GM12878 (cell line): Measurements from ENCODE around the gene GEMIN5. TPM values are rescaled to one million over a fixed set of nuclear protein-coding genes. Genes with fewer than 3 reads are reported as not detected.

Source experiments
- BMI1 ChIP-seq: fragments of 450-650 bp; IDR thresholded peaks from 2 replicates; pipeline ENCODE4 v1.6.1; 2016; ENCODE audit warnings: mild to moderate bottlenecking, moderate library complexity, borderline replicate concordance
- FOXM1 ChIP-seq: IDR thresholded peaks from 2 replicates; pipeline ENCODE4 v1.6.1; 2012; ENCODE audit warnings: low read depth, mild to moderate bottlenecking, inconsistent platforms, low read length, moderate library complexity
- IRF5 ChIP-seq: fragments of 450-650 bp; IDR thresholded peaks from 2 replicates; pipeline ENCODE4 v1.6.1; 2017; ENCODE audit warnings: borderline replicate concordance
- MEF2B ChIP-seq: fragments of 450-650 bp; IDR thresholded peaks from 2 replicates; pipeline ENCODE4 v1.6.1; 2018; ENCODE audit warnings: mild to moderate bottlenecking, moderate library complexity; ENCODE audit not compliant: partially characterized antibody, poor library complexity, severe bottlenecking
- PRDM15 ChIP-seq: fragments of 450-650 bp; formaldehyde crosslinking; IDR thresholded peaks from 2 replicates; pipeline ENCODE4 v1.4.0; 2020; ENCODE audit warnings: mild to moderate bottlenecking, moderate library complexity
- SUZ12 ChIP-seq: fragments of 200-600 bp; sonication (generic); IDR thresholded peaks from one replicate; pipeline ENCODE4 v1.6.1; 2018; ENCODE audit warnings: antibody characterized with exemption, mild to moderate bottlenecking; ENCODE audit not compliant: unreplicated experiment
- ZNF207 ChIP-seq: fragments of 450-650 bp; IDR thresholded peaks from 2 replicates; pipeline ENCODE4 v1.6.1; 2014; ENCODE audit warnings: antibody characterized with exemption, mild to moderate bottlenecking, borderline replicate concordance
- ZNF622 ChIP-seq: fragments of 450-650 bp; IDR thresholded peaks from 2 replicates; pipeline ENCODE4 v1.6.1; 2017; ENCODE audit warnings: mild to moderate bottlenecking, inconsistent platforms
- polyA plus RNA-seq, 11 experiments: library from polyadenylated mRNA; depleted of rRNA in 4 of 11; unstranded in 6 of 11; stranded (reverse) in 5 of 11; fragments of >200 nt; fragmentation: Nextera tagmentation in 4 of 11; fragmentation: Illumina TruSeq in 1 of 11; extraction: Ambion mirVana in 4 of 11; extraction: Trizol in 1 of 11; gene quantifications; 1 replicate in 1 of 11; 2 replicates in 10 of 11; pipeline versions ENCODE4 v1.2.1 to v1.2.3, GENCODE V29; 2011 to 2016; ENCODE audit warnings: inconsistent platforms in 2 of 11, missing spikeins in 2 of 11, low read depth in 1 of 11
- total RNA-seq, 4 experiments: library from RNA; depleted of rRNA in 3 of 4; stranded (reverse); fragments of >200 nt in 3 of 4; fragmentation: Illumina TruSeq in 1 of 4; extraction: Trizol in 1 of 4; gene quantifications; 2 replicates each; pipeline versions ENCODE4 v1.2.1 to v1.2.3, GENCODE V29; 2013 to 2021

GEMIN5 gene
- total and polyA plus RNA-seq, 10 of the 15 experiments (the other 5 are each of a cell fraction or from before 2014, with no cell fraction given) = 6.3 to 29.8 (median 23.3) TPM

- no peak for TF ChIP-seq PRDM15 (CRISPR knock-in tag)
- no peak for TF ChIP-seq ZNF622
- no peak for TF ChIP-seq BMI1
- no peak for TF ChIP-seq MEF2B
- no peak for TF ChIP-seq IRF5
- no peak for TF ChIP-seq FOXM1
- no peak for TF ChIP-seq SUZ12
- no peak for TF ChIP-seq ZNF207
Measured at GRCh38 chr5:154898210-154898609, 39.8 kb downstream of the GEMIN5 start (continued).
